NCI-H446 treated with DMSO at 0.1 percent for 48 hours (cell line): ENCODE measurements around the gene JMJD4.

Experiments
- DNase-seq: peaks from one replicate; lab custom pipeline; 2025; lab: John Stamatoyannopoulos, UW

JMJD4 gene

GRCh38 chr1:227734856-227735538, at the start of gene JMJD4, which contains the start of gene SNAP47:
Gene JMJD4 (minus strand): TSS chr1:227735302. CDS start chr1:227735273, 29 bp downstream.
Gene SNAP47 (plus strand): TSS chr1:227735435. CDS start chr1:227747737, 12,302 bp downstream.
- DNase-seq = peak; percentile 73

- no peak for DNase-seq
Measured at GRCh38 chr1:227782226-227782625, 47.1 kb upstream of the JMJD4 start.

- no peak for DNase-seq
Measured at GRCh38 chr1:227781314-227781930, 46.3 kb upstream of the JMJD4 start.

- no peak for DNase-seq
Measured at GRCh38 chr1:227780101-227781044, 45.3 kb upstream of the JMJD4 start.

- no peak for DNase-seq
Measured at GRCh38 chr1:227779685-227780084, 44.6 kb upstream of the JMJD4 start.

GRCh38 chr1:227779021-227779441, 43.9 kb upstream of the JMJD4 start:
- no peak for DNase-seq

- no peak for DNase-seq
Measured at GRCh38 chr1:227778401-227778947, 43.4 kb upstream of the JMJD4 start.

GRCh38 chr1:227777646-227778045, 42.5 kb upstream of the JMJD4 start:
- DNase-seq = no peak

- no peak for DNase-seq
Measured at GRCh38 chr1:227777156-227777555, 42.1 kb upstream of the JMJD4 start.

GRCh38 chr1:227776331-227776771, 41.2 kb upstream of the JMJD4 start:
- DNase-seq = no peak

- DNase-seq = no peak
Measured at GRCh38 chr1:227775841-227776240, 40.7 kb upstream of the JMJD4 start.

GRCh38 chr1:227774821-227775661, 39.9 kb upstream of the JMJD4 start:
- DNase-seq = no peak

- DNase-seq = no peak
Measured at GRCh38 chr1:227774051-227774731, 39.1 kb upstream of the JMJD4 start.

GRCh38 chr1:227773558-227773957, 38.5 kb upstream of the JMJD4 start:
- DNase-seq = no peak

GRCh38 chr1:227771771-227772170, 36.7 kb upstream of the JMJD4 start:
- no peak for DNase-seq

- no peak for DNase-seq
Measured at GRCh38 chr1:227771326-227771725, 36.2 kb upstream of the JMJD4 start.

- no peak for DNase-seq
Measured at GRCh38 chr1:227770812-227771211, 35.7 kb upstream of the JMJD4 start.

- DNase-seq = no peak
Measured at GRCh38 chr1:227769936-227770494, 34.9 kb upstream of the JMJD4 start.

- DNase-seq = no peak
Measured at GRCh38 chr1:227769047-227769935, 34.2 kb upstream of the JMJD4 start.
